Heart left ventricle (tissue), 13 donors: ENCODE results near the gene PIK3C2G.

Source experiments
- POLR2A ChIP-seq, 2 donors: fragments of 450-650 bp; IDR thresholded peaks; one replicate each; pipeline ENCODE4 v1.6.1; 2017; ENCODE audit warnings: antibody characterized with exemption in 2 of 2, mild to moderate bottlenecking in 2 of 2, moderate library complexity in 2 of 2
- TF ChIP-seq, protein P1 (sequence below), 12 donors: fragments of 200-600 bp; sonication (generic) in 4 of 12; IDR thresholded peaks; one replicate each; pipeline versions ENCODE4 v1.5.0 to v1.8.0; 2018 to 2022; ENCODE audit warnings: antibody characterized with exemption in 12 of 12, mild to moderate bottlenecking in 5 of 12
- donor health status: ischemic (EF 13 %, LVEDD 7.1; RV severe dilation, severe dysfunction).
- donor health status: DM: no; HTN: yes; CAD: no.
- donor health status: DM: no; HTN: no; CAD: no.
- donor health status: ischemic (EF 25% LVEDD 6.9; RV normal size, moderate dysfunction).
- donor health status: ischemic (EF 25% LVEDD 5.7; RV mildly dilated, moderate dysfunction).
- donor health status: ischemic (EF 35%, LVEDD 5.7; RV mildly dilated, moderate dysfunction).
- donor health status: nonischemic (EF 11% LVEDD 7.7; RV severe dilation, severe dysfunction).
- donor health status: DM: yes; HTN: yes; CAD: no.
- donor health status: PGD.
- donor health status: ischemic (EF 29% LVEDD 5.4; RV normal size, mild dysfunction).
- donor health status: nonischemic (EF 23%, LVEDD 6.1; RV moderate dilation, normal function).

DNA sequence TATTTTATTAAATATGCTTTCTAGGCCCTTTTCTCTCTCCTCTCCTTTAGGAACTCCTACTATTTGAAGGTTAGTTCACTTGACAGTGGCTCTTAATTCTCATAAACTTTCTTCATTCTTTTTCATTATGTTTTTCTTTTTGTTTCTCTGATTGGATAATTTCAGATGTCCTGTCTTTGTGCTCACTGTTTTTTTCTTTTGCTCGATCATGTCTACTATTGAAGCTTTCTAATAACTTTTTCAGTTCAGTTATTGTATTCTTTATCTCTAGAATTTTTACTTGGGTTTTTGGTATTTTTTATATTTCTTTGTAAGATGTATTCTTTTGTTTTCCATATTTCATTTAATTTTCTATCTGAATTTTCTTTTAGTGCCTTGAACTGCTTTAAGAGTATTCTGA, 261.5 kb downstream of the PIK3C2G start:
- TF ChIP-seq POLR2A (IDR thresholded peaks at IDR 0.05): no peak
- TF ChIP-seq, protein P1, sequence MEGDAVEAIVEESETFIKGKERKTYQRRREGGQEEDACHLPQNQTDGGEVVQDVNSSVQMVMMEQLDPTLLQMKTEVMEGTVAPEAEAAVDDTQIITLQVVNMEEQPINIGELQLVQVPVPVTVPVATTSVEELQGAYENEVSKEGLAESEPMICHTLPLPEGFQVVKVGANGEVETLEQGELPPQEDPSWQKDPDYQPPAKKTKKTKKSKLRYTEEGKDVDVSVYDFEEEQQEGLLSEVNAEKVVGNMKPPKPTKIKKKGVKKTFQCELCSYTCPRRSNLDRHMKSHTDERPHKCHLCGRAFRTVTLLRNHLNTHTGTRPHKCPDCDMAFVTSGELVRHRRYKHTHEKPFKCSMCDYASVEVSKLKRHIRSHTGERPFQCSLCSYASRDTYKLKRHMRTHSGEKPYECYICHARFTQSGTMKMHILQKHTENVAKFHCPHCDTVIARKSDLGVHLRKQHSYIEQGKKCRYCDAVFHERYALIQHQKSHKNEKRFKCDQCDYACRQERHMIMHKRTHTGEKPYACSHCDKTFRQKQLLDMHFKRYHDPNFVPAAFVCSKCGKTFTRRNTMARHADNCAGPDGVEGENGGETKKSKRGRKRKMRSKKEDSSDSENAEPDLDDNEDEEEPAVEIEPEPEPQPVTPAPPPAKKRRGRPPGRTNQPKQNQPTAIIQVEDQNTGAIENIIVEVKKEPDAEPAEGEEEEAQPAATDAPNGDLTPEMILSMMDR (IDR thresholded peaks at IDR 0.05): no peak
